HepG2 (cell line): ENCODE measurements around the gene TSSK1B. TPM values are rescaled to one million over a fixed set of nuclear protein-coding genes. Genes with fewer than 3 reads are reported as not detected.

ENCODE experiments used
- ATAC-seq: fragments of 200-7000 bp; cut with Tn5 transposase; 3 replicates; pipeline ENCODE4 v1.9.1; 2020; ENCODE audit warnings: mild to moderate bottlenecking, moderate library complexity
- BruUV-seq: library from RNA; stranded (reverse); fragments of 400-500 nt; replicated peaks from 2 replicates; lab custom pipeline; 2021; lab: Mats Ljungman, UMichigan
- CTCF ChIA-PET: fragments of 300-600 bp; formaldehyde crosslinking; extraction: SDS; loops from one replicate; lab custom pipeline; 2021; ENCODE audit warnings: low total read pairs, inconsistent platforms, low intra/inter-chr PET ratio; lab: Yijun Ruan, JAX
- POLR2A ChIA-PET: fragments of 350-600 bp; sonication (Branson Sonifier 250); formaldehyde crosslinking; loops from one replicate; lab custom pipeline; 2020; ENCODE audit warnings: antibody characterized with exemption, inconsistent platforms; lab: Yijun Ruan, JAX
- DNase-seq: peaks from one replicate; pipeline ENCODE4 v3.0.0-alpha.2; 2015; ENCODE audit warnings: low spot score
- FAIRE-seq: peaks from 3 replicates; lab custom pipeline; 2011; peaks lifted over from hg19 to GRCh38; lab: Jason Lieb, UNC
- H2AFZ ChIP-seq: one replicate; pipeline ENCODE4 v1.6.1; 2011; ENCODE audit warnings: low read length, inconsistent platforms
- H3K27ac ChIP-seq: fragments of 300-600 bp; 3 replicates; pipeline ENCODE4 v1.8.0; 2011; ENCODE audit warnings: mixed run types, mild to moderate bottlenecking, mixed read lengths, low read length, inconsistent platforms; ENCODE audit not compliant: insufficient read depth; ENCODE audit errors: extremely low read length
- H3K27me3 ChIP-seq, 2 experiments: fragments of 200-600 bp in 1 of 2; 2 replicates in 1 of 2; 3 replicates in 1 of 2; pipeline versions ENCODE4 v1.6.0 to v1.8.0; 2011; ENCODE audit warnings: low read length in 2 of 2, mild to moderate bottlenecking in 2 of 2, moderate library complexity in 2 of 2, inconsistent platforms in 1 of 2; ENCODE audit not compliant: insufficient read depth in 2 of 2, control insufficient read depth in 1 of 2
- H3K36me3 ChIP-seq, 2 experiments: fragments of 200-600 bp in 1 of 2; replicated peaks in 1 of 2; 2 replicates in 1 of 2; 3 replicates in 1 of 2; pipeline versions ENCODE4 v1.5.1 to v1.8.0; 2011; ENCODE audit warnings: low read length in 2 of 2, inconsistent platforms in 1 of 2; ENCODE audit not compliant: insufficient read depth in 2 of 2, control insufficient read depth in 1 of 2
- H3K4me1 ChIP-seq: 2 replicates; pipeline ENCODE4 v1.5.1; 2012; ENCODE audit warnings: low read length, inconsistent platforms; ENCODE audit not compliant: insufficient read depth
- H3K4me2 ChIP-seq: 2 replicates; pipeline ENCODE4 v1.6.0; 2011; ENCODE audit warnings: low read depth, low read length, inconsistent platforms
- H3K4me3 ChIP-seq, 3 experiments: fragments of 200-600 bp in 1 of 3; sonication (generic), shearing (Covaris generic) in 1 of 3; replicated peaks in 1 of 3; 2 replicates each; pipeline ENCODE4 v1.5.1; 2011 to 2016; ENCODE audit warnings: low read length in 3 of 3, inconsistent platforms in 2 of 3, low read depth in 2 of 3, mild to moderate bottlenecking in 2 of 3, control low read depth in 1 of 3, mixed read lengths in 1 of 3; ENCODE audit not compliant: insufficient read depth in 1 of 3
- H3K79me2 ChIP-seq: one replicate; pipeline ENCODE4 v1.6.1; 2011; ENCODE audit warnings: low read length, inconsistent platforms; ENCODE audit not compliant: insufficient read depth
- H3K9ac ChIP-seq: 2 replicates; pipeline ENCODE4 v1.6.0; 2011; ENCODE audit warnings: mild to moderate bottlenecking, low read depth, low read length, inconsistent platforms; ENCODE audit not compliant: insufficient read depth
- H3K9me3 ChIP-seq: 2 replicates; pipeline ENCODE4 v1.5.1; 2012; ENCODE audit warnings: mild to moderate bottlenecking, low read length
- H4K20me1 ChIP-seq: 2 replicates; pipeline ENCODE4 v1.6.0; 2011; ENCODE audit warnings: inconsistent platforms, mild to moderate bottlenecking, low read length, moderate library complexity; ENCODE audit not compliant: insufficient read depth
- ELF4 ChIP-seq: sonication (generic); formaldehyde crosslinking; IDR thresholded peaks from 2 replicates; pipeline ENCODE4 v1.5.0; 2020; ENCODE audit warnings: missing genetic modification reagents, mild to moderate bottlenecking, moderate library complexity, borderline replicate concordance
- ETV6 ChIP-seq: sonication (generic); formaldehyde crosslinking; conservative IDR thresholded peaks from 2 replicates; pipeline ENCODE4 v1.4.0; 2020; ENCODE audit warnings: missing genetic modification reagents
- JDP2 ChIP-seq: sonication (generic); formaldehyde crosslinking; IDR thresholded peaks from 2 replicates; pipeline ENCODE4 v1.8.1; 2022; ENCODE audit warnings: missing genetic modification reagents, borderline replicate concordance
- KDM1A ChIP-seq: IDR thresholded peaks from 2 replicates; pipeline ENCODE4 v1.6.1; 2016; ENCODE audit warnings: missing compliant biosample characterization
- KLF15 ChIP-seq: sonication (generic); formaldehyde crosslinking; IDR thresholded peaks from 2 replicates; pipeline ENCODE4 v1.8.1; 2023; ENCODE audit warnings: borderline replicate concordance, mild to moderate bottlenecking, inconsistent platforms, missing genetic modification reagents, mixed read lengths
- NFE2L2 ChIP-seq: fragments of 150-350 bp; IDR thresholded peaks from 2 replicates; pipeline ENCODE4 v1.6.1; 2014; ENCODE audit warnings: low read length
- PAWR ChIP-seq: sonication (generic); formaldehyde crosslinking; IDR thresholded peaks from 2 replicates; pipeline ENCODE4 v1.4.0; 2020; ENCODE audit warnings: missing genetic modification reagents, mild to moderate bottlenecking, borderline replicate concordance
- RAD51 ChIP-seq: fragments of 450-650 bp; IDR thresholded peaks from 2 replicates; pipeline ENCODE4 v1.6.1; 2016; ENCODE audit warnings: borderline replicate concordance
- SOX5 ChIP-seq: IDR thresholded peaks from 2 replicates; pipeline ENCODE4 v1.6.1; 2016; ENCODE audit warnings: borderline replicate concordance
- ZNF766 ChIP-seq: sonication (generic); formaldehyde crosslinking; IDR thresholded peaks from 2 replicates; pipeline ENCODE4 v1.5.0; 2020; ENCODE audit warnings: missing genetic modification reagents, borderline replicate concordance
- WGBS: methylation state at CpG from one replicate; pipeline ENCODE4 v1.1.6; 2017; ENCODE audit warnings: low lambda C conversion rate; 5-methylcytosine and 5-hydroxymethylcytosine counted together
- in situ Hi-C: cut with HindIII; loops from 2 replicates; pipeline ENCODE4 v1.10.0; 2017; ENCODE audit warnings: low pct_unique_long_range_greater_than_20kb; ENCODE audit not compliant: extremely low pct_ligation_motif_present
- intact Hi-C: fragments of 100-400 bp; cut with micrococcal nuclease; formaldehyde crosslinking; loops from one replicate; pipeline ENCODE4 v1.10.0; 2022; ENCODE audit not compliant: unreplicated experiment
- polyA plus RNA-seq, 8 experiments: library from polyadenylated mRNA; depleted of rRNA in 3 of 8; stranded (reverse) in 7 of 8; unstranded in 1 of 8; fragments of >200 nt; fragmentation: Illumina TruSeq in 4 of 8; extraction: Trizol in 4 of 8; gene quantifications; 2 replicates each; pipeline versions ENCODE4 v1.2.1 to v1.2.3, GENCODE V29; 2011 to 2016; ENCODE audit warnings: low read depth in 4 of 8, missing spikeins in 1 of 8, mixed read lengths in 1 of 8; ENCODE audit not compliant: insufficient read depth in 1 of 8
- total RNA-seq, 5 experiments: library from RNA; depleted of rRNA; stranded (reverse); fragments of >200 nt; fragmentation: Illumina TruSeq; extraction: Trizol; gene quantifications; 2 replicates each; pipeline ENCODE4 v1.2.3, GENCODE V29; 2016; ENCODE audit warnings: low read depth in 1 of 5
- TF ChIP-seq, protein P1 (sequence below): IDR thresholded peaks from 2 replicates; pipeline ENCODE4 v1.6.1; 2018; ENCODE audit warnings: missing genetic modification reagents, mild to moderate bottlenecking, missing compliant biosample characterization
- TF ChIP-seq, protein P2 (sequence below): sonication (generic); formaldehyde crosslinking; IDR thresholded peaks from 2 replicates; pipeline ENCODE4 v1.8.0; 2022; ENCODE audit warnings: mild to moderate bottlenecking, missing genetic modification reagents, borderline replicate concordance

The TSSK1B gene
- total and polyA plus RNA-seq, 2 of the 13 experiments (the other 11 are each of a cell fraction or from before 2014, with no cell fraction given) = not detected

DNA sequence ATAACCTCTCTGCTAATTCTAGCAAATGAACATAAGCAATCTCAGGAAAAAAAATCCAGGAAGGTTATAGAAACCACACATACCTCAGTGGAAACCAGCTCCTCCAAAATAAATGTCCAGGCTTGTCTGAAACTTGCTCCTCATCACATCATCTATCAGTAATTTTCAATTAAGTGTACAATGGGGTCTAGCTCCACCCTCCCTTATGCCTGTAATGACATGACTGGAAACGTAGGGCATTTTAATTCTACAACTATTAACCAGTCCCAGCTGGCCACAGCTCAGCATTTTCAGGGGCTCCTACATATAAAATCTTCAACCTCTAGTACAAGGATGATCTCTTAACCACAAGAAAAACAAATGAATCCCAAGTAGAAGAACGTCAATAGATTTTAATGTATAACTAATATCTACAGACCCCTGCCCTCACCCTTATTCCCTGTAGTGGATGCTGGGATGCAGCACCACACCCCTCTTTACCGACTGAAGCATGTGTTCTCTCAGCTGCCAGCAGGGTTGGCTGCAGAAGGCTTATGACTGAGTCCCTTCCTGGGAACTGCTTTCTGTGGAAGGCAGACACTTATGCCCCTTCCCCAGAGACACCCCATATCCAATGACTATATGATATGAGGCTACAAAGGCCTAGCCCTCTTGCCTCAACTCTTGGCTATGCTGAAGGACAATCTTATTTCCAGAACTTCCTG lies 6.8 kb downstream of the TSSK1B start (continued):
- TF ChIP-seq, protein P1, sequence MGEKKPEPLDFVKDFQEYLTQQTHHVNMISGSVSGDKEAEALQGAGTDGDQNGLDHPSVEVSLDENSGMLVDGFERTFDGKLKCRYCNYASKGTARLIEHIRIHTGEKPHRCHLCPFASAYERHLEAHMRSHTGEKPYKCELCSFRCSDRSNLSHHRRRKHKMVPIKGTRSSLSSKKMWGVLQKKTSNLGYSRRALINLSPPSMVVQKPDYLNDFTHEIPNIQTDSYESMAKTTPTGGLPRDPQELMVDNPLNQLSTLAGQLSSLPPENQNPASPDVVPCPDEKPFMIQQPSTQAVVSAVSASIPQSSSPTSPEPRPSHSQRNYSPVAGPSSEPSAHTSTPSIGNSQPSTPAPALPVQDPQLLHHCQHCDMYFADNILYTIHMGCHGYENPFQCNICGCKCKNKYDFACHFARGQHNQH (CRISPR knock-in tag) = no peak
- TF ChIP-seq KLF15 (CRISPR knock-in tag) (no peak), PAWR (CRISPR knock-in tag) (no peak), ZNF766 (CRISPR knock-in tag) (no peak)

DNA sequence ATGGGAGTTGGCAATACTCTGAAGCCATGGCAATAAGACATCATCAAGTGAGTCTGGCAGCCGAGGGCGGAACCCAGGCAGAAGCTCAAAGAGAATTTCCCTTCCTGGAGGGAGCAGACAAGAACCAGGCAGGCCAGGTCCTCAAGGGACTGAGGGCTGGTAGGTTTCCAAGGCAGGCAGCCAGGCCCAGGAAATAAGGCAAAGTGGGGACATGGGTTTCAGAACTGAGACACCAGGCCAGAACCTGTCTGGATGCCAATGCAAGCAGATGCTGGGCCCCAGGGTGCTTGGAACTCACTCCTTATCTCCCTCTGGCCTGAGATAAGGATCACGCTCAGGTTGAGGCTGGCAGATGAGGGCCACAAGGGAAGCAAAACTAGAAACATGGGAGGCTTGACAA lies 8.9 kb downstream of the TSSK1B start:
- H3K27ac ChIP-seq = no peak overlapping the region
- no peak overlapping the region for H3K4me3 ChIP-seq
- no peaks in the 10 kb centered on the region for H3K36me3 ChIP-seq
- in situ Hi-C loops = no loop called here
- H2AFZ ChIP-seq = no peak overlapping the region
- H3K27me3 ChIP-seq = peaks cover 0 to 16% of the 10 kb centered on the region in 2 experiments; a peak in 1 of 5 replicates
- no peak overlapping the region for H3K4me2 ChIP-seq
- no TSS peak for BruUV-seq
- DNase-seq = no peak
- no peak for TF ChIP-seq SOX5
- TF ChIP-seq JDP2 = no peak
- no peak for TF ChIP-seq ETV6 (CRISPR knock-in tag)
- no peak for TF ChIP-seq ELF4 (CRISPR knock-in tag)
- no peak for TF ChIP-seq KDM1A (CRISPR knock-in tag)
- TF ChIP-seq, protein P2, sequence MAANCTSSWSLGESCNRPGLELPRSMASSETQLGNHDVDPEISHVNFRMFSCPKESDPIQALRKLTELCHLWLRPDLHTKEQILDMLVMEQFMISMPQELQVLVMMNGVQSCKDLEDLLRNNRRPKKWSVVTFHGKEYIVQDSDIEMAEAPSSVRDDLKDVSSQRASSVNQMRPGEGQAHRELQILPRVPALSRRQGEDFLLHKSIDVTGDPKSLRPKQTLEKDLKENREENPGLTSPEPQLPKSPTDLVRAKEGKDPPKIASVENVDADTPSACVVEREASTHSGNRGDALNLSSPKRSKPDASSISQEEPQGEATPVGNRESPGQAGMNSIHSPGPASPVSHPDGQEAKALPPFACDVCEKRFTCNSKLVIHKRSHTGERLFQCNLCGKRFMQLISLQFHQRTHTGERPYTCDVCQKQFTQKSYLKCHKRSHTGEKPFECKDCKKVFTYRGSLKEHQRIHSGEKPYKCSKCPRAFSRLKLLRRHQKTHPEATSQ (CRISPR knock-in tag) = no peak
- no peak for TF ChIP-seq NFE2L2
- TF ChIP-seq RAD51 = no peak
- ChIA-PET CTCF (no interaction called here), POLR2A (no interaction called here)
- H3K79me2 ChIP-seq = no peaks in the 10 kb centered on the region
- ATAC-seq = no peak
- no peaks in the 10 kb centered on the region for H3K9me3 ChIP-seq
- H4K20me1 ChIP-seq = no peaks in the 10 kb centered on the region
- H3K4me1 ChIP-seq = no peaks in the 10 kb centered on the region
- 13% methylated on average over 2 of the region's 3 CpGs for WGBS
- intact Hi-C loops = no loop called here
- H3K9ac ChIP-seq = no peak overlapping the region
- FAIRE-seq = no peak
